Activated CD8-positive, alpha-beta memory T cell treated with anti-CD3 and anti-CD28 coated beads for 36 hours (primary cell): Measurements from ENCODE around the gene POMT2. TPM values are rescaled to one million over a fixed set of nuclear protein-coding genes. Genes with fewer than 3 reads are reported as not detected.

ENCODE experiments used
- CTCF ChIA-PET: fragments of 350-600 bp; sonication (Branson Sonifier 250); formaldehyde crosslinking; loops from one replicate; lab custom pipeline; 2021; ENCODE audit warnings: antibody characterized with exemption; lab: Charles Lee
- POLR2A ChIA-PET: fragments of 350-600 bp; sonication (Branson Sonifier 250); formaldehyde crosslinking; loops from one replicate; lab custom pipeline; 2021; ENCODE audit warnings: antibody characterized with exemption; lab: Charles Lee
- total RNA-seq, 2 experiments: library from RNA; stranded (reverse); gene quantifications; one replicate each; pipeline ENCODE4 v1.2.3, GENCODE V29; 2021

The POMT2 gene
- total RNA-seq, 2 experiments from 2014 or later: 23.7 to 26.5 TPM

DNA sequence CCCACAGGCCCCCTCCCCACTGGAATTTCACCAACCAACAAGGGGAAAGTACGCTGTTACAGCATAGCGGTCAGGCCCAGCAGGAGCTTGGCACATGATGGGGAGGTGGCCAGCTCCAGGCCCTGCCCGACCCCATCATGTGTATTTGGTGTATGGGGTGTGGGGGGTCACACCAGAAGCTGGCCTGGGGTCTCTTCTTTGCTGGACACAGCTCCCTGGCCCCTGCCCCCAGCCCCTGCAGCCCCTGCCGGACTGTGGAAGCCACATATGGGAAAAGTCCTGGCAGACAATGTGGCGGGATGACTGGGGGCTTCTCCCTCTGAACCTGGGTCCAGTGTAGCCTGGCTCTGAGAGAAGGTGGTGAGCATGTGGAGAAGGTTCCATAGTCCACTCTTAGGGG lies 62.1 kb downstream of the POMT2 start:
- ChIA-PET CTCF (no interaction called here), POLR2A (no interaction called here)

DNA sequence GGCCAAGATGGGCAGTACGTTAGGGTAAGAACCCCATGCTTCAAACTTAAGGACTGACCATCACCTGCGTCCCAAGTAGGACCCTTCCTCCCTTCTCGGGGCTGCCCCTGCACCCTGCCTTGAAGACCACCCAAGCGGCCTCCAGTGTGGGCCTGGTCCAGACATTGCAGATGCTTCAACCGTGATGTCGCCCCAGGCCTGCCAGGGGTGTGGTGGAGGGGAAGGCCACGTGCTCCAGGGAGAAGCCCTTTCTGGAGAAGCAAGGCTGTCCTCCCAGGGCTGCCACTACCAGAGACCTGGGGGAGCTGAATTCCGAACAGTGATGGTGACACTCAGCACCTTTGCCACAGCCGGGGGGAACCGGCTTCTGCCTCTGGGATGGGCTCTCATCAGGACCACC lies 63.0 kb downstream of the POMT2 start:
- ChIA-PET CTCF (no interaction called here), POLR2A (no interaction called here)

DNA sequence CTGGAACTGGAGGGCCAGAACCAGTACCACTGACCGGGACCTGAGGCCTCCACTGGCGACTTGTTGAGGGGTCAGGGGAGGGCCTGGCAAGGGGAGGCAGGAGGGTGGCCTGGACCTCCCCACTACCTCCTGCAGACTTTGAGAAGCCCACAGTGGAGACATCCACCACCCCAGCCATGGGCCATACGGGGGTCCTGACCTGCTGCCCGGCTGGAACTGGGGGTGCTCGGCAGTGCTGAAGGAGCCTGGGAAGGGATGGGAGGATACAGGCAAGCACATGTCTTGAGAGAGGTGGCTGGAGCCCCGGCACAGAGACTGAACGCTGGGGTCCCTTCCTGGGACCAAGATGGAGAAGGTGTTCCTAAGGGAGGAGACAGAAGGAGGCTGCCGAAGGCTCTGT lies 64.0 kb downstream of the POMT2 start:
- ChIA-PET POLR2A (no interaction called here), CTCF (no interaction called here)

DNA sequence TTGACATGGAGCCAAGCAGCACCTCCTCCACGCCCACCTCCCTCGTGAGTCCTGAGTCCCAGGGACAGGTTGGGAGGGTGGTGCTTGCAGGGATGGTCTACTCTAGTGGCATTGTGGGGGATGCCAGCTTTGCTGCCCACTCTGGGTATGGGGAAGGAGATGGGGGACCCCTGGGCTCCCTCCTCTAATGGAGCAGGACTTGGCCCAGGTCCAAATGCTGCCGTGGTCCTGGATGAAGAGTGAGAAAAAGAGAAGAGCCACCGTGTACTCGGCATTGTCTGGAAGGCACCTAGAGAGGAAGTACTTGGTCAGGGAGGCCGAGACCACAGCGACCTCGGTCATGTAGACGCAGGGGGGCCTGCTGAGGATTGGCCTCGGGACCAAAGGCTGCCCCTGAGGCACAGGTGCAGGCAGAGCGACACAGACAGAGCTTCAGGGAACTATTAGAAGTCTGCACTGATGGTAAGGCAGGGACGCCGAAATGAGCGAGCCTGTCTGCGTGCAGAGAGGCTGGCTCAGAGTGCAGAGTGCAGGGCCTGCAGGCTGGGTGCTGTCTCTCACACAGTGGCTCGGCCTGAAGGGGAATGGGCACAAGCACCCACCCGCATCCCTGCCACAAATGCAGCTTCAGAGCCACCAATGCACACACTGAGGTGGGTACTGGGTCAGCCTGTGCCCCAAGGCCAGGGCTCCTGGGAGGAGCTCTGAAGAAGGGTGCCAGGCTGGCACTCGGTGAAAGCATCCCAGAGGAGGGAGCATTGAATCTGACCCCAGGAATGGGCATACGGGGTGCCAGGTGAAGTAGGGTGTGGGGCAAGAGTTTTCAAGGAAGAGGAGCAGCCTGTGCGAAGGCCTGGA lies 67.1 kb downstream of the POMT2 start:
- ChIA-PET POLR2A (no interaction called here), CTCF (no interaction called here)

DNA sequence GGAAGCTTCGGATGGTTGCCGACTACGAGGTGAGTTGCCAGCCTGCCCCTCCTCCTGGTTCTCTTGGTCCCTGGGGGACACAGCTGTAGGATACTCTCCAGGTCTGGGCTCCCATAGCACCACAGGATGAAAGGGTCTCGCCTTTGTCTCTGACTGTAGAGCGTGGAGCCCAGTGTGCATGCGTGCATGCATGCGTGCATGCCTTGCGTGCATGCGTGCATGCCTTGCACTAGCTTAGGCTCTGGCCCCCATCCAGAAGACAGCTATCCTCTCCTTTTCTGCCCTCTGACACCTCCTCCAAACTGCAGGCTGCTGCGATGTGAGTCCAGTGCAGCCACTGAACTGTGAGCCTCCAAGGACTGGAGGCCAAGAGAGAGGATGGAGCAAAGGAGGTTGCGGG lies 68.8 kb downstream of the POMT2 start:
- CTCF ChIA-PET: interaction anchor here (0.6 kb wide), 1 partner anchor 432 kb away, joined by 3 read pairs; no protein-coding TSS in a partner anchor
- POLR2A ChIA-PET: no interaction called here

DNA sequence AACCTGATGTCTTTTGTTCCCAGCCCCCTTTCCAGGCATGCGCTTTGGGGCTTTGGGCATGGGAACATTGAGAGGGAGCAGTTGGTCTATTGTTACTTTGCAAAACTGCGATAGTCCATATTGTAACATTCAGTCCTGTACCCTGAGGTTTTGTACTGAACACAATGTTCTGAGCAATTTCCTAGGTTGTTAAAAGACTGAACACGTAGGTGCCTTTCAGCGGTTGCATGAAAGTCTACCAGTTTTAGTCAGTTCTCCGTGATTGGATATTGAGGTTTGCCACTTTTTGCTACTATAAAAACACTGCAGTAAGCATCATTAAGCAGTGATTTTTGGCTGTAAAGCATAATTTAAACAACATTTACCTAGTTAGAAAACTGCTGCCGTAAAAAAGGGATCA lies 69.8 kb downstream of the POMT2 start:
- ChIA-PET POLR2A (no interaction called here), CTCF (no interaction called here)

DNA sequence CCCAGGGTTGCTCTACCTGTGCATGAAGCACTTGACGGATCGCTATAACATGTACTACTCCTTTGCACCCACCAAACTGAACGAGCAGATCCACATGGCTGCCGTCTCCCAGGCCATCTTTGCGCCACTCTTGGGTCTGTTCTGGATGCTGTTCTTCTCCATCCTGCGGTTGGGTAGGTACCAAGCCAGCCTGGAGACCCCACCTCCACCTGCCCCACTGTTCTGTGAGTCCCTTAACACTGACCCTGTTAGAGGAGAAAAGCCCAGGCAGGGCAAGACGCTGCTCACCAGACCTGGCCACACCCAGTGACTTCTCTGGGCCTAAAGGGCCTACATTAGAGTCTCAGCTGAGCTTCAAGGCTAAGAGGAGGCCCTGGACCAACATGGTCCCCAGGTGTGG lies 71.4 kb downstream of the POMT2 start:
- ChIA-PET POLR2A (no interaction called here), CTCF (no interaction called here)

DNA sequence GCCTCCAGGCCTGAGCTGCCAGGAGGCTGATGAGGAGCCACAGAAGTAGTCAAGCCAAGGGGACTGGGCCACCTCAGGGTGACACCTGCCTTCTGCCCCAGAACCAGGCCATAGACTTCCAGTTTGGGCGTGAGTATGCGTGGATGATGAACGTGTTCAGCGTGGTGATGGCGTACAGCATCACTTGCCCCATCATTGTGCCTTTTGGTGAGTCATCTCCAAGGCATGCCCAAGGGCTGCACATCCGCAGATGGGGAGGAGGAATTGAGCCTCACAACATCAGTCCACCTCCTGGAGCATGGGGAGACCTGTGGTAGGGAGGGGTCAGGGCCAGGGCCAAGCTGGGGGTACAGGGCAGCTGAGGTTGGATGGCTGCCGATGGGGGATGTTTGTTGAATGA lies 72.0 kb downstream of the POMT2 start:
- ChIA-PET POLR2A (no interaction called here), CTCF (no interaction called here)

DNA sequence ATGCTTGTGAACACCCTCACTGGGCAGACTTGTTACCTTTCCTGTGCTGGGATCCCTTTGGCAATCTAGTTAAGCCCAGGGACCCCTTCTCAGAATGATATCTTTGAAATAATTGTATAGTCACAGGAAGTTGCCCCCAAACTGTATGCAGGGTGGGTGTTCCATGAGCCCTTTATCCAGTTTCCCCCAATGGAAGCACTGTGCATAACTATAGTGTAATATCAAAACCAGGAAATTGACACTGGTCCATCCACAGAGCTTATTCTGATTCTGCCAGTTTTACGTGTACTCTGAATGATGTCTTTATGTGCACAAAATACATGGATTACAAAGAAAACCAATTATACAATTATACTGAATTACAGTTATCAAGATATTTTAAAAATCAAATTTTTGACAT lies 73.9 kb downstream of the POMT2 start:
- ChIA-PET POLR2A (no interaction called here), CTCF (no interaction called here)

DNA sequence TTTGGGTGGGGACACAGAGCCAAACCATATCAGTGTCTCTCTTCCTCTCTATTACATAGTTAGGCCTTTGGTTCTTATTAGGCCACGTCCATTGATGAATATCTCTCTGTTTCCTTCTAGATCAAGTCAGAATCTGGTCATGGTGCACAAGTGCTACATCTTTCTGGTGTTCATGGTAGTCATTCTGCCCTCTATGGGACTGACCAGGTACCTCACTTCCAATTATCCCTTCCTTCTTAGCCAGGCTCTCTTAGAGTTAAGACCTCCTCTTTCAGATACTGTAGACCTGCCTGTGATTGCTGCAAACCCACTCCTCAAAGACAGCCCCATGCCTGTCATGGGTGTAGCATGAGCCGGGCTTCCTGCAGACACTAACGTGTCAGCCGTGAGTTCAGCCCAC lies 74.9 kb downstream of the POMT2 start:
- POLR2A ChIA-PET: no interaction called here
- CTCF ChIA-PET: no interaction called here

DNA sequence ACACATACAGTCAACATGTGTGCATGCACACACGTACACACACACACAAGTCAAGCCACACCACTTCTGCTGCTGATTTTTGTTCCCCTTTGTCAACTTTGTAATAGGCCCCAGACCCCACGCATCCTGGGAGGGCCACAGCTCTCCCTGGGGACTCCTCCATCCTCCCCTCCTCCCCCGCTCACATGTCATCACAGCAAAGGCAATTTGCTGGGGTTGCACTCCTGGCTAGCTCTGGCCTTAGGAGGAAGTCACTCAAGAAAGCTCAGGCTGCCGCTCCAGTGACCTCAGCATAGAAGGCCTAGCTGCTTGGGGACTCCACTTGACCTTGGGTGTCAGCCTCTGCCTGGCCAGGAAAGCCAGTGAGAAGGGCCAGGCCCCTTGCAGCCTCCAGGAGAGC lies 76.8 kb downstream of the POMT2 start:
- POLR2A ChIA-PET: no interaction called here
- CTCF ChIA-PET: no interaction called here

DNA sequence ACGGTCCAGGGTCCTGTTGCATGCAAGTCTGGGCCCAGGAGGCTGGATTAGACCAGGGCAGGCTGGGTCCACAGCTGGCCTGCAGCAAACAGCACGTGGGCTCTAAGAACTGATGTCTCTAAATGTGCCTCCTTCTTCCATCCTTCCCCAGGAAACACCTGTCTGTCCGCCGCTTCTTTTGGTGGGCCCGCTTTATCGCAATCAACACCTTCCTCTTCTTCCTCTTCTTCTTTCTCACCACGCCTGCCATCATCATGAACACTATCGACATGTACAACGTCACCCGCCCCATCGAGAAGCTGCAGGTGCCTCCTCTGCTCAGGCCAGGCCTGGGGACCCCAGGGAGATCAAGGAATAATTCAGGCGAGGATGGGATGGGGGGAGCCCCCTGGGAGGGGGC lies 77.9 kb downstream of the POMT2 start:
- POLR2A ChIA-PET: no interaction called here

DNA sequence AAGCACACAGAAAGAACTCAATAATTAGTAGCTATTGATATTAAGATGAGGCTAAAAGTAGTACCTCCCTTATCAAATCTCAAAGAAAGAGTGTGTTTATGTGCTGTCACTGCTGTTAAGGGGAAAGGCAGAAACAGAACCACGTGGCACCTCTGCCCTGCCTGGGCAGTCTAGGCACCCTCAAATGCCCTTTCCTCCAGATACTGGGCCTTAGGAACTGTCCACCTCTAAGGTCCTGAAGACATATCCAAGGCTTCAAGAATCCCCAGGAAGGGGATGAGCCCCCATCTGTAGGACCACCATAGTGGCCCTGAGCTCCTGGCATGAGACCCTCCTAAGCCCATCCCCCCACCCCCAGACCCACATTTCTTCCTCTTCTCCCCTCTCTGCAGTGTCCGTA lies 78.7 kb downstream of the POMT2 start:
- ChIA-PET POLR2A (no interaction called here), CTCF (no interaction called here)

More for the DNA sequence above, 77.9 kb downstream of the POMT2 start:
- CTCF ChIA-PET: no interaction called here

DNA sequence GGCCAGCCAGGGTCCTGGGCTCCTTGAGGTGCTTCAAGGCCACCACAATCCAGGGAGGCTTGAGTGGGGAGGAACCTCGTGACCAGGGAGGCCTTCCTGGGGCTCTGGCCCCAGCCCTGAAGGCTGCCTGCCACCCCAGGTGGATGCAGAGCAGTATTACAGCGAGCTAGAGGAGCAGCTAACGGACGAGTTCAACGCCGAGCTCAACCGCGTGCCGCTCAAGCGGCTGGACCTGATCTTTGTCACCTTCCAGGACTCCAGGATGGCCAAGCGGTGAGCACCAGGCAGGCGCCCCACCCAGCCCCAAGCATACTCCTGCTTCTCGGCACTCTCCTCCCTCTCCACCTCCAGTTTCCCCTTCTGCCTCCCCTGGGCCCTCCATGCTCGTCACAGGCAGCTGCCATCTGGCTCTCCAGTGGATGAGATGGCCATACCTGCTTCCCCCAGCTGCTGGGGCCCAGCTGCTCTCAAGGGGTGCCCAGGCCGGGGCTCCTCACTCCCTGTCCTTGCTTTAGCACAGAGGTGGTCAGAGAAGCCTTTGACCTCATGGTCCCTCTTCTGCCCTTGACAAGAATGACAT lies 80.3 kb downstream of the POMT2 start:
- ChIA-PET CTCF (interaction anchor here (0.7 kb wide), 1 partner anchor 77 kb away, joined by 3 read pairs; no protein-coding TSS in a partner anchor), POLR2A (interaction anchor here (0.7 kb wide), 1 partner anchor 142 kb away, joined by 7 read pairs; no protein-coding TSS in a partner anchor)

DNA sequence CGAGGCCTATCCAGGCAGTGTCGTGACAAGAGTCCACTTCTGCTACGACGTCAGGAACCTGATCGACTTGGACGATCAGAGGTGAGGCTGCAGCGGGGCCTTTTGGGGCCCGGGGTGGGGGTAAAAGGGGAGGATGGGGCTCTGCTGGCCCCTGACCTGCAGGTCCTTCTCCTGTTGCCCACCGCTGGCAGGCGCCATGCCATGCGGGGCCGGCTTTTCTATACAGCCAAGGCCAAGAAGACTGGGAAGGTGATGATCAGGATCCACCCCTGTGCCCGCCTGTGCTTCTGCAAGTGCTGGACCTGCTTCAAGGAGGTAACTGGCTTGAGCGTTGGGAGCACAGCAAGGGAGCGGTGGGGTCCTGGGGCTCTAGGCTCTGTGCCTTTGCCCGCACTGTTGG lies 81.3 kb downstream of the POMT2 start:
- ChIA-PET POLR2A (no interaction called here), CTCF (no interaction called here)

DNA sequence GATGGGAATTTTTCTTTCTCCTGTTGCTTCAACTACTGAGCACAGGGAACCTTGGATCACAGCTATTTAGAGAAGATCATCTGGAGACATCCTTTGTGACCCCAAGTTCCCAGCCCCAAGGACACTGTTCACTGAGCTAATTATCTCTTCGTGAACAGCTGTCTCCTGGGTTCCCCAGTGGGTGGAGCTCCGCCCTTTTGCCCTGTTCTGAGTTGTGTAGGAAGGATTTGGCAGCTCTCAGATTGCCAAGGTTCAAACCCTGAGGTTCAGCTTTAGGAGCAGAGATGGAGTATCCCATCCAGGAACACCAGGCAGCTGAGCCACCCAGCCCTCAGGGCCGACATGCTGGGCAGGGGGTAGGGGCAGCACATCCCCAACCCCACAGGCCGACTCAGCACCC lies 81.7 kb downstream of the POMT2 start:
- POLR2A ChIA-PET: no interaction called here
- CTCF ChIA-PET: interaction anchor here (0.8 kb wide), 1 partner anchor 89 kb away, joined by 3 read pairs; no protein-coding TSS in a partner anchor

DNA sequence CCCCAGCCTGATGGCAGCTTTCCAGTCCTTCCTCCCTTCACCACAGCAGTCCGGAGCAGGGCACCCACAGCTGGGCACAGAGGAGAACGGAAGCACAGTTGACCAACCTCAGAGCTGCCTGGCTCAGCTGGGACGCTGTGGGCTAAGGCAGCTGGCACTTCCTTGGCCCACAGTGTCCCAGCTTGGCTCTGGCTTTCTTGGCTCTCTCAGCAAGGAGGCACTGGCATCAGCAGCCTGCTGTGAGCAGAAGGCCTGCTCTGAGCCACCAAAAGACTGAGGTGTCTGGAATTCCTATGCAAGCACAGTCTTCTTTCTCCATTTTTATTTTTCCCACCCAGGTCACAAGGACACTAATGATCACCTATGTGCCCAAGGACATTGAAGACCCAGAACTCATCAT lies 82.3 kb downstream of the POMT2 start:
- ChIA-PET CTCF (interaction anchor here (0.8 kb wide), 1 partner anchor 88 kb away, joined by 3 read pairs; no protein-coding TSS in a partner anchor), POLR2A (no interaction called here)

DNA sequence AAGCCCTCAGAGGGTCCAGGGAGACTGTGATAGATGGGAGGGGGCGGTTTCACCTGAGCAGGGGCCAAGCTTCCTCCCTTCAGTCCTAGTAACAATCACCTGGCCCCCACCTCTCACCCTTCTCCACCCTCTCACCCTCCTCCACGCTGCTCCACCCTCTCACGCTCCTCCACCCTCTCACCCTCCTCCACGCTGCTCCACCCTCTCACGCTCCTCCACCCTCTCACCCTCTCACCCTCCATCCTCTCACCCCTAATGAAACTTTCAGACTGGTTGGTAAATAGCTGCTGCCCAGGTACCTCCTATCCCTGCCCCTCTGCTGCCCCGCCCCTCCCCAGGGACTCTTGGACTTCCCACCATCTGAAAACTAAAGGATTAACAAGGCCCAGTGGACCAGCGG lies 83.9 kb downstream of the POMT2 start:
- POLR2A ChIA-PET: no interaction called here

DNA sequence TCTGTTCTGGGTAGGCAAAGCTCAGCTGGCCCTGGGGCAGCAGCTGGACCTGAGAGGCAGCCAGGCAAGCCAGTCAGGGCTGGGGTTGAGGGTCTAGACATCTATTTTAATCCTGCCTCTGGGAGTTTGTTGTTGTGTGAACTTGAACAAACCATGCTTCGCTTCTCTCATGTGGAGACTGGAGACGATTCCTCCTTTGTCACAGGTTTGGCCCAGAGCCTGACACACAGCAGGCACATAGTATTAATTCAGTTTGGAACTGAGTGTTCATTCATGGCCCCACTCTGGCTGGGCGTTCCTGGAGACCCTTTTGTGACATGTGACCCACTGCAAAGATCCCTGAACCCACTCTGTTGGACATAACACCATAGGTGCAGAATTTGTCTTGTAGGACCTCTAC lies 89.0 kb downstream of the POMT2 start:
- ChIA-PET POLR2A (no interaction called here), CTCF (no interaction called here)

More for the DNA sequence above, 83.9 kb downstream of the POMT2 start:
- CTCF ChIA-PET: no interaction called here

DNA sequence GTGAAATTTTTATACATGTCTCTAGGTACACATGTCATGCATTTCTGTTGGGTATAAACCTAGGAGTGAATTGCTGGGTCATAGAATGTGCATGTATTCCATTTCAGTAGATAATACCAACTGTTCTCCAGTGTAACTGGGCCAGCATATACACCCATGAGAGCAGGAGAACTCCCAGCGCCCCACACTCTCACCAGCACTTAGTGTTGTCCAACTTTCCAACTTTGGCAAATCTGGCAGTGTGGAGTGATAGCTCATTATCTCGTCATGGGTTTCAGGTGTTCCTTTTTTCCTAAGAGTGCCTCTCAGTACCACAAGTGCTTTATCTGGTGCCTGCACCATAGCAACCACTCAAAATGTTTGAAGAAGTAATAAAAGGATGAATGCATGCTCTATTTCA lies 89.8 kb downstream of the POMT2 start:
- POLR2A ChIA-PET: no interaction called here
- CTCF ChIA-PET: no interaction called here

DNA sequence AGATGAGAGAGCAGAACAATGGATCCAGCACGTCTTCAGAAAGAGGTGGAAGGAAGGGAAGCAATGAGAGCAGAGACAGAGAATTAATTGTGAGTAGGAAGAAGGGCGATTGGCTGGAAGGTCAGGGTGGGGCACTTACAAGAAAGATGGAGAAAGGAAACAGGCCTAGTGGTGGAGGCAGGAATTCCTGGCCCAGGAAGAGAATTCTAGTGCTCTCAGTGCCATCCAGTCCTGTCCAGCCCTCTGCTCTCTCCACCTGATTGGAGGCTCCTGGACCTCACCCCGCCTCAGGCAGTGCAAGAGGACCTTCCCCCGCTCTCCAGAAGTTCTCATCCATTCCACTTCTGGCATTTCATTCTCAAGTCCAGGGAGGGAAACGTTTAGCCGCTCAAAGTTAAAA lies 92.6 kb downstream of the POMT2 start:
- CTCF ChIA-PET: no interaction called here
- POLR2A ChIA-PET: no interaction called here
